ENCODE measurements around the gene SLIT2.

GRCh38 chr4:20253283-20253734 lies 1.6 kb downstream of the SLIT2 start:
- no peak for TF ChIP-seq ZNF274 (IDR thresholded peaks at IDR 0.05; ENCODE audit: low read depth, low read length)
- no peak for TF ChIP-seq YY1 (IDR thresholded peaks at IDR 0.05; ENCODE audit: insufficient read depth, insufficient read length)
- TF ChIP-seq SUZ12 (IDR thresholded peaks at IDR 0.05; ENCODE audit: extremely low read depth, insufficient read depth, insufficient read length): no peak
